Uterus (tissue), 2 donors: Measurements from ENCODE around the gene CCNL2.

ENCODE experiments used
- CTCF ChIP-seq, 4 experiments: fragments of 200-600 bp in 2 of 4; fragments of 450-650 bp in 2 of 4; sonication (generic) in 2 of 4; IDR thresholded peaks; one replicate each; pipeline ENCODE4 v1.5.1; 2016 to 2019; ENCODE audit warnings: antibody characterized with exemption in 4 of 4, mild to moderate bottlenecking in 2 of 4, moderate library complexity in 1 of 4
- POLR2A ChIP-seq, 2 donors: fragments of 450-650 bp; IDR thresholded peaks; one replicate each; pipeline ENCODE4 v1.6.1; 2016; ENCODE audit warnings: antibody characterized with exemption in 2 of 2, mild to moderate bottlenecking in 1 of 2, moderate library complexity in 1 of 2

GRCh38 chr1:1418464-1419362 is 19.6 kb upstream of the CCNL2 start:
- TF ChIP-seq CTCF (IDR thresholded peaks at IDR 0.05) (no peak), POLR2A (IDR thresholded peaks at IDR 0.05) (no peak)
